T-helper 1 cell (primary cell): ENCODE results near the gene TNFSF4.
A peak's percentile ranks its signal among the peaks of the same experiment; 100 is the strongest.

Source experiments
- DNase-seq, 5 donors: peaks; one replicate each; pipeline ENCODE4 v3.0.0-alpha.2; 2012 to 2020

Gene TNFSF4

DNA sequence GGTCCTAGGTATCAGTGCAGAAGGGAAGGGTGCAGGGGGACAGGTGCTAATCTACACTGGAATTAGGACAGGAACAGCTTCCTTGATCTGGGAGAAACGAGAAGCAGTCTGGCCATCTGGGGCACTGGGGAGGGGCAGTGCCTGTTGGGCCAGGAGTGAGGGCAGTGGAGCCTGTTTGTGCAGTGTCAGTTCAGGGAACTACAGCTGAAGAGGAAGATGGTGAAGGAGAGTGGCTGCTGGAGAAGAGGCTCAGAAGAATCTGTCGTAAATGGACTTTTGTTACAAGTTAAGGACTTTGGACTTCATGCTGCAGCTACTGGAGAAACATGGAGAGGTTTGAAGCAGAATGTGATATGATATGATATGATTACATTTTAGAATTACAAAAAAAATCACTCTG, 3.2 kb upstream of the TNFSF4 start:
- DNase-seq: no peak

- no peak for DNase-seq
Measured at GRCh38 chr1:173208868-173209267, 1.7 kb upstream of the TNFSF4 start.

GRCh38 chr1:173208146-173208545, 1.0 kb upstream of the TNFSF4 start:
- no peak for DNase-seq

- DNase-seq: peak in 2 of 5 donors; percentile 2 to 56
Measured at GRCh38 chr1:173205146-173206051, 1.7 kb downstream of the TNFSF4 start.

GRCh38 chr1:173204693-173205092, 2.4 kb downstream of the TNFSF4 start:
- DNase-seq: no peak

DNA sequence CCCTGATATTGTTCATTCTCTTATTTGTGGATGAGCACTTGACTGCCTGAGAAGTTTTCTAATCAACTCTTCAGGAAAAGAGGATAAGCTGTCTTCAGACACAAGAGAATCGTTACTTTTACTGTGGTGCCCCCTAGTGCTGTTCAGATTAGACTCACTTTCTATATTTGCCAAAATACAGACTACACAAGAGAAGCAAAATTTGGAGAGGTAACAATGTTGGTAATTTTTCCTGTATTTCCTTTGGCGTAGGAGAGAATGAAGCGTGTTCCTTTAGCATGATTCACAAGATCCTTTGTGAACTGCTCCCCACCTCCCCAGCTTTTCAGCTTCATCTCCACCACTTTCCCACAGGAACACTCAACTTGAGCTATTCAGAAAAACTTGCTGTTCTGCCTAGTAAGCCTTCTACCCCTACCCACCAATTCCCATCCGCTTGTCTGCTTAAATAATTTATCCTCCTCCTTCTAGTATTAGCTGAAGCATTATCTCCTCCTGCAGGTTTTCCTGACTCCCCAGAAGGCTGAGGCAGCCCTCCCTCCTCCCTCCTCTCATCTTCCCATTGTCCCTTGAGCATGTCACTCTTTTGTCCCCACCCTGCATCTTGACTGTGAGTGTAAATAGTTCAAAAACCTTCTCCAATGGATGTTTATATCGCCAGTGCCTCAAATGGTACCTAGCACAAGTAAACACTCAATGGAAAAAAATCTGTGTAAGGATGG, 4.5 kb downstream of the TNFSF4 start:
- DNase-seq: no peak

DNA sequence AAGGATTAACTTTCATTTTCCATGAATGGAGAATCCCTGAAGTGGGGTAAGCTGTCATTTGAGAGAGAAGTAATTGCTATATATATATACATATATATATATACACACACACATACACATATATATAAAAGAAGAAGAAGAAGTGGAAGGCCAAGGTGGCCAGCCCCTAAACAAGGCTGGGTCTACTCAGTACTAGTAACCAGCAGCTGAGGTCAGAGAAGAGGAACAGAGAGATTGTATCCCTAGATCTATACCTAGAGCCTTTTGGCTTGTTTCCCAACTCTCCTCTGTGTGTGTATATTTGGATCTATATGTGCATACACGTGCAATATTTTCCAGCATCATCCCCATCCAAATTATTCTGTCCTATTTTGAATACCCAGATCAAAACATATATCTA, 5.2 kb downstream of the TNFSF4 start:
- no peak for DNase-seq

GRCh38 chr1:173195596-173196088, 11.5 kb downstream of the TNFSF4 start:
- peak in 1 of 5 donors; percentile 51 for DNase-seq

GRCh38 chr1:173193639-173194038, 13.5 kb downstream of the TNFSF4 start:
- DNase-seq: no peak

DNA sequence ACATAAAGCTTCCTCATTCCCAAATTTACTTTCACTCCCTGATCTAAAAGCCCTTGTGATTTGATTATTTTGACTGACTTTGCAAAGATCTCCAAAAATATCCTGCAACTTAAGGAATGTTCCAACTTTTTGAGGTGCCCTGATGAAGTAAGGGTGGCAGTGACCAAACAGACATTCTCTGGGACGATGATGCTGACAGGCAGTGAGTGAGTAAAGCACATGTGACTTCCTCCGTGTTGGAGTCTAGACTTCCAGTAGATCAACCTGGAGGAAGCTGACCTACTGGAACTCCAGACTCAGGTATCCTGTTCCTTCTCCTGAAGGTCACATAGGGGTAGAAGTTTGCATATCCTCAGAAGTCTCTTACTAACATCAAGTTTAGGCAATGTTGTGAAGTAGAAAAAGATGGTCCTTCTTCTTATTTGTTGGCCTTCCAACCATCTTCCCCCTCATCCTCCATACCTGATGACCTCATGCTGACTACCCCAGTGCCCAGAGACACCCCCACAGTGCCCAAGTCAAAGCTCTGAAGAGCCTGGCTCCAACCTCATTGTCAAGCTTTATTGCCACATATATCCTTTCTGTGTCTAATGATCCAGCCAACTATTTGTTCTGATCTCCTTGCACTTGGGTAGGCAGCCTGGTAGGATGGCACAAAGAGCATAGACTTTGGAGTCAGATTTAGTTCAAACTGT, 16.0 kb downstream of the TNFSF4 start:
- DNase-seq: no peak

- DNase-seq: no peak
Measured at GRCh38 chr1:173190101-173190936, 16.8 kb downstream of the TNFSF4 start.

GRCh38 chr1:173187671-173188237, 19.4 kb downstream of the TNFSF4 start:
- DNase-seq: no peak

DNA sequence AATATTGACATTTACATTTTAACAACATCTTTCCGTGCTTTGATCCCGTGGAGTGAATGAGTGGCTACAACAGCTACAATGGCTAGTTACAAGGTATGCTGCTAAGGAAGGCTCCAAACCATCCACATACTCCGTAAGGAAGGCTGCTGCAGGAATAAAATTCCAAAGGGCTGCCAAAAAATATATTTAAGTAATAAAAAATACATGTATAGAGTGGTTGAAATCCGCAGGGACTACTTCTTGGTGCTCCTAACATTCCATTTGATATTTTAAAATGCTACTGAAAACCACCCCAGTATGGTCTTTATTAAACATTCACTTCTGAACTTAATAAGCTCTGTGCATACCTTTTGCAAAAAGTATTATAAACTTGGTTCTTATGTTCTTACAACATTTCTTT, 25.3 kb downstream of the TNFSF4 start:
- no peak for DNase-seq

DNA sequence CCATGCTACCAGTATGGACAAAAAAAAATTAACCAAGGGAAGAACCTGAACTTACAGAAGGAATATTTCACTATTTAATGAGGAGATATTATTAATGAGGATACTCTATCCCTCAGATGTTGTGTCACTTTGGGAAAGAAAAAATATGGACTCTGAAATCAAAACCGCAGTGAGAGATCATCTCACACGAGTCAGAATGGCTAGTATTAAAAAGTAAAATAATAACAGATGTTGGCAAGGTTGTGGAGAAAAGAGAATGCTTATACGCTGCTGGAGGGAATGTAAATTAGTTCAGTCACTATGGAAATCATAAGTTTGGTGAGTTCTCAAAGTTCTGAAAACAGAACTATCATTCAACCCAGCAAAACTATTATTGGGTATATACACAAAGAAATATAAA, 30.9 kb downstream of the TNFSF4 start:
- no peak for DNase-seq

- no peak for DNase-seq
Measured at GRCh38 chr1:173175514-173176145, 31.5 kb downstream of the TNFSF4 start.

- DNase-seq: no peak
Measured at GRCh38 chr1:173173388-173173787, 33.7 kb downstream of the TNFSF4 start.

DNA sequence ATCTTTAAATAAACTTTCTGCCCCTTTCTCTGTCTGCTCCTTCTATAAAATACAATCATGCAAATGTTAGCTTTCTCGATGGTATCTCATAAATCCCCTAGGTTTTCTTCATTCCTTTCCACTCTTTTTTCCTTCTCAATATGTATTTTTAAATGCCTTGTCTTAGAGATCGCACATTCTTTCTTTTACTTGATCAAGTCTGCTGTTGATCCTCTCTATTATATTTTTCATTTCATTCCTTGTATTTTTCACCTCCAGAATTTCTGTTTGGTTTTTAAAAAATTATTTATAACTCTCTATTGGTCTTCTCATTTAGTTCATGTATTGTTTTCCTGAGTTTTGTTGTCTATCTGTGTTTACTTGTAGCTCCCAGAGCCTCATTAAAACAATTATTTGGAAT, 36.0 kb downstream of the TNFSF4 start:
- DNase-seq: no peak

GRCh38 chr1:173168941-173169340, 38.2 kb downstream of the TNFSF4 start:
- DNase-seq: no peak

GRCh38 chr1:173164686-173165085, 42.4 kb downstream of the TNFSF4 start:
- no peak for DNase-seq

DNA sequence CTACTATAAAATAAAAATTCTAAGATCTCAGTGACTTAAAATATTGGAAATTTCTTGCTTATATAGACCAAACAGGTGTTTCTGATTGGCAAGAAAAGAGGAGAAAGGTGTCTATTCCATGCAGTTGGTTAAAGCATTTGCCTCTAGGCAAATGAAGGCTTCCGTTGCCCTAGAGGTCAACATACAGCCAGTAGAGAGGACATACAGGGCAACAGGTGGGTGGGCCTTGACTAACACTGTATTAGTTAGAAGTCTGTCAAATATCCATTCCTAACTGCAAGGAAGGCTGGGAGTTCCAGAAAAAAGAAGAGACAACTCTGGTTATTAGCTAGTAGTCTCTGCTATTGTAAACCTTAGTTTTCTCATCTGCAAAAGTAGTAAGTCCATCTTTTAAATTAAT, 43.0 kb downstream of the TNFSF4 start:
- DNase-seq: no peak

GRCh38 chr1:173163222-173163621, 43.9 kb downstream of the TNFSF4 start:
- DNase-seq: no peak
